ENCODE data around the gene RFPL1.
"Not testable (repeated sequence)": the region's sequence is repeated elsewhere in the genome, so short reads cannot be mapped to it uniquely, and the experiment has no call there.

The RFPL1 gene

GRCh38 chr22:29479417-29480261 lies 41.3 kb downstream of the RFPL1 start, which contains the start of gene NEFH:
NEFH (plus strand) TSS chr22:29480218; CDS start chr22:29480263, 45 bp downstream.
- DNase-seq = peak; percentile 21

- DNase-seq = no peak
Measured at GRCh38 chr22:29480262-29480511, 41.8 kb downstream of the RFPL1 start.

- no peak for DNase-seq
Measured at GRCh38 chr22:29480512-29481264, 42.3 kb downstream of the RFPL1 start.

GRCh38 chr22:29481265-29482000 lies 43.0 kb downstream of the RFPL1 start:
- DNase-seq = no peak

GRCh38 chr22:29482253-29482652 lies 43.9 kb downstream of the RFPL1 start:
- DNase-seq = no peak

- no peak for DNase-seq
Measured at GRCh38 chr22:29482726-29483125, 44.3 kb downstream of the RFPL1 start.

- DNase-seq = no peak
Measured at GRCh38 chr22:29483254-29483653, 44.9 kb downstream of the RFPL1 start.

GRCh38 chr22:29484642-29485041 lies 46.3 kb downstream of the RFPL1 start:
- no peak for DNase-seq

GRCh38 chr22:29485448-29485847 lies 47.1 kb downstream of the RFPL1 start:
- no peak for DNase-seq

- no peak for DNase-seq
Measured at GRCh38 chr22:29487426-29487986, 49.1 kb downstream of the RFPL1 start.

GRCh38 chr22:29489127-29489780 lies 50.9 kb downstream of the RFPL1 start:
- not testable (repeated sequence) for DNase-seq

GRCh38 chr22:29491012-29491411 lies 52.6 kb downstream of the RFPL1 start:
- no peak for DNase-seq

All from NCI-H1092 treated with DMSO at 0.1 percent for 48 hours (cell line).